ENCODE measurements around the gene EFHC2. TPM values are rescaled to one million over a fixed set of nuclear protein-coding genes. Genes with fewer than 3 reads are reported as not detected.

The EFHC2 gene
- total and polyA plus RNA-seq, 11 donors = 1.8 to 15.6 (median 7.5) TPM

DNA sequence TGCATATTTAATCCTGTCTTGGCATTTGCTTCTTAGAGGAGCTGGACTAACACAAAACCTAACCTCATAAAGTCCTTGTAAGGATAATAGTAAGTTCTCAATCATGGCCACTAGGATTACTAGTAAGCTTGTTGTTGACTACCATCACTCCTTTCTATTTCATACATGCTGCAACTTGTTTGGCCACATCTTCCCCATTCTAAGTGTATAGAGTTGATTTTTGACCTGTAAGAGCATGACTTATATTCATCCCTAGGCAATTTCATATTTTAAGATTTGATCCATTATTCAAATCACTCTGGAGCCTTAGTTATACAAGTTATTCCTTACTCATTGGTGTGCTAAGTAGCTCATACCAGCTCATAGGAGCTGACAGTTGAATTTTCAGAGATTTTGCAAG is 109.4 kb downstream of the EFHC2 start:
- ATAC-seq = no peak
- TF ChIP-seq, protein P1, sequence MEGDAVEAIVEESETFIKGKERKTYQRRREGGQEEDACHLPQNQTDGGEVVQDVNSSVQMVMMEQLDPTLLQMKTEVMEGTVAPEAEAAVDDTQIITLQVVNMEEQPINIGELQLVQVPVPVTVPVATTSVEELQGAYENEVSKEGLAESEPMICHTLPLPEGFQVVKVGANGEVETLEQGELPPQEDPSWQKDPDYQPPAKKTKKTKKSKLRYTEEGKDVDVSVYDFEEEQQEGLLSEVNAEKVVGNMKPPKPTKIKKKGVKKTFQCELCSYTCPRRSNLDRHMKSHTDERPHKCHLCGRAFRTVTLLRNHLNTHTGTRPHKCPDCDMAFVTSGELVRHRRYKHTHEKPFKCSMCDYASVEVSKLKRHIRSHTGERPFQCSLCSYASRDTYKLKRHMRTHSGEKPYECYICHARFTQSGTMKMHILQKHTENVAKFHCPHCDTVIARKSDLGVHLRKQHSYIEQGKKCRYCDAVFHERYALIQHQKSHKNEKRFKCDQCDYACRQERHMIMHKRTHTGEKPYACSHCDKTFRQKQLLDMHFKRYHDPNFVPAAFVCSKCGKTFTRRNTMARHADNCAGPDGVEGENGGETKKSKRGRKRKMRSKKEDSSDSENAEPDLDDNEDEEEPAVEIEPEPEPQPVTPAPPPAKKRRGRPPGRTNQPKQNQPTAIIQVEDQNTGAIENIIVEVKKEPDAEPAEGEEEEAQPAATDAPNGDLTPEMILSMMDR (IDR thresholded peaks at IDR 0.05) = no peak
- no peak for TF ChIP-seq POLR2A (IDR thresholded peaks at IDR 0.05)
- DNase-seq = no peak
- Histone ChIP-seq H3K9me3 (no peaks in the 10 kb centered on the region), H3K4me1 (no peaks in the 10 kb centered on the region), H3K36me3 (no peaks in the 10 kb centered on the region), H3K4me3 (no peak overlapping the region), H3K27me3 (peaks cover 0 to 21% (median 0%) of the 10 kb centered on the region in 9 donors), H3K27ac (no peak overlapping the region)
- intact Hi-C loops (cut with DNase I) = no loop called here

GRCh38 chrX:44232081-44232480 is 111.4 kb downstream of the EFHC2 start:
- no peaks in the 10 kb centered on the region for H3K36me3 ChIP-seq
- H3K27ac ChIP-seq = no peak overlapping the region
- WGBS, 4 donors = 75 to 95% (median 88%) methylated on average over 5 of the region's 5 CpGs
- intact Hi-C loops (cut with DNase I) = no loop called here
- DNase-seq = no peak
- H3K4me3 ChIP-seq = no peak overlapping the region
- ATAC-seq = no peak
- H3K9me3 ChIP-seq = no peaks in the 10 kb centered on the region
- H3K27me3 ChIP-seq = peaks cover 0 to 11% (median 0%) of the 10 kb centered on the region in 9 donors
- no peaks in the 10 kb centered on the region for H3K4me1 ChIP-seq
- TF ChIP-seq, protein P1 (IDR thresholded peaks at IDR 0.05) = no peak

DNA sequence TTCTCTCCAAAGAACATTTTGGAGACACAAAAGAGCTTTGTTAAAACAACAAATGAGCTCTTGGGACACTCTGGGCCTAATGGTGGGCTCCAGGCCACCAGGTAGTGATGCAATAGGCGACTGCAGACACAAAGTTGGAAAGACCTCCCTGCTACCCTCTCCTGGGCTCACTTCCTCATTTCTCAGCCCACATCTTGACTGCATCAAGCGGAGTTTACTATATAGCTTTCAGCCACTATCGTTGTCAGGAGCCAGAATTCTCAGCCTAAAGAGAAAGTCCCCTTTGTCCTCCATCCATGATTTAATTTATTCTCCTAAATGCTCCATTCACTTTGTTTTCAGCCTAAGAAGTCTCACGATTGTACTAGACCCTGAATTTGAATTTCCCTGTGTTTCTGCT is 114.9 kb downstream of the EFHC2 start:
- no peak overlapping the region for H3K27ac ChIP-seq
- ATAC-seq (no peak), DNase-seq (no peak)
- no peaks in the 10 kb centered on the region for H3K36me3 ChIP-seq
- peaks cover 0 to 19% (median 0%) of the 10 kb centered on the region in 9 donors for H3K27me3 ChIP-seq
- 58 to 78% (median 69%) methylated on average over 4 of the region's 4 CpGs for WGBS, 4 donors
- H3K4me3 ChIP-seq = no peak overlapping the region
- intact Hi-C loops (cut with DNase I) = no loop called here
- H3K9me3 ChIP-seq = no peaks in the 10 kb centered on the region
- no peak for TF ChIP-seq POLR2A (IDR thresholded peaks at IDR 0.05)
- no peaks in the 10 kb centered on the region for H3K4me1 ChIP-seq

GRCh38 chrX:44227991-44228390 is 115.5 kb downstream of the EFHC2 start:
- TF ChIP-seq, protein P1 (IDR thresholded peaks at IDR 0.05) = no peak
- TF ChIP-seq POLR2A (IDR thresholded peaks at IDR 0.05) = no peak
- intact Hi-C loops (cut with DNase I) = no loop called here
- Histone ChIP-seq H3K4me1 (no peaks in the 10 kb centered on the region), H3K4me3 (no peak overlapping the region), H3K9me3 (no peaks in the 10 kb centered on the region), H3K27me3 (peaks cover 0 to 19% (median 0%) of the 10 kb centered on the region in 9 donors), H3K36me3 (no peaks in the 10 kb centered on the region), H3K27ac (no peak overlapping the region)
- DNase-seq (no peak), ATAC-seq (no peak)
- 69 to 91% (median 80%) methylated on average over 5 of the region's 5 CpGs for WGBS, 4 donors

GRCh38 chrX:44225667-44226066 is 117.8 kb downstream of the EFHC2 start:
- no peak for TF ChIP-seq POLR2A (IDR thresholded peaks at IDR 0.05)
- DNase-seq = no peak
- Histone ChIP-seq H3K27me3 (peaks cover 0 to 15% (median 0%) of the 10 kb centered on the region in 9 donors), H3K4me1 (no peaks in the 10 kb centered on the region), H3K9me3 (no peaks in the 10 kb centered on the region), H3K27ac (no peak overlapping the region), H3K4me3 (no peak overlapping the region), H3K36me3 (no peaks in the 10 kb centered on the region)
- 77 to 90% (median 84%) methylated on average over 3 of the region's 3 CpGs for WGBS, 4 donors
- ATAC-seq = no peak
- intact Hi-C loops (cut with DNase I) = no loop called here
